DND-41 (cell line): ENCODE data around the gene HOXA9.

Experiments used
- ATAC-seq: fragments of 200-7000 bp; cut with Tn5 transposase; 3 replicates; pipeline ENCODE4 v1.9.1; 2021; ENCODE audit warnings: low read depth; ENCODE audit not compliant: insufficient read depth
- DNase-seq: peaks from one replicate; pipeline ENCODE4 v3.0.0-alpha.2; 2020
- H2AFZ ChIP-seq: 2 replicates; pipeline ENCODE4 v1.6.0; 2012; ENCODE audit warnings: low read depth, low read length
- H3K27ac ChIP-seq: 2 replicates; pipeline ENCODE4 v1.5.1; 2012; ENCODE audit warnings: low read length, inconsistent platforms
- H3K27me3 ChIP-seq: fragments of 200-600 bp; sonication (generic); 2 replicates; pipeline ENCODE4 v1.6.0; 2012; ENCODE audit warnings: low read length, mild to moderate bottlenecking, inconsistent platforms; ENCODE audit not compliant: insufficient read depth, poor library complexity
- H3K36me3 ChIP-seq: 2 replicates; pipeline ENCODE4 v1.5.1; 2012; ENCODE audit warnings: low read length, inconsistent platforms; ENCODE audit not compliant: insufficient read depth
- H3K4me1 ChIP-seq: 2 replicates; pipeline ENCODE4 v1.5.1; 2012; ENCODE audit warnings: mild to moderate bottlenecking, low read length; ENCODE audit not compliant: insufficient read depth
- H3K4me2 ChIP-seq: 2 replicates; pipeline ENCODE4 v1.6.0; 2012; ENCODE audit warnings: mild to moderate bottlenecking, moderate library complexity, low read length, inconsistent platforms; ENCODE audit not compliant: insufficient read depth
- H3K4me3 ChIP-seq, 2 experiments: fragments of 200-600 bp in 1 of 2; shearing (Covaris generic) in 1 of 2; 2 replicates each; pipeline ENCODE4 v1.5.1; 2012 to 2016; ENCODE audit warnings: inconsistent platforms in 2 of 2, low read length in 2 of 2, mild to moderate bottlenecking in 2 of 2, low read depth in 1 of 2, moderate library complexity in 1 of 2
- H3K79me2 ChIP-seq: 2 replicates; pipeline ENCODE4 v1.6.0; 2012; ENCODE audit warnings: low read length, inconsistent platforms; ENCODE audit not compliant: insufficient read depth
- H3K9ac ChIP-seq: 2 replicates; pipeline ENCODE4 v1.6.0; 2012; ENCODE audit warnings: low read depth, mild to moderate bottlenecking, inconsistent platforms, low read length, moderate library complexity
- H3K9me3 ChIP-seq: 2 replicates; pipeline ENCODE4 v1.5.1; 2012; ENCODE audit warnings: low read length, moderate library complexity, mild to moderate bottlenecking, inconsistent platforms; ENCODE audit not compliant: insufficient read depth, severe bottlenecking
- H4K20me1 ChIP-seq: 2 replicates; pipeline ENCODE4 v1.6.0; 2012; ENCODE audit warnings: low read length; ENCODE audit not compliant: insufficient read depth
- EZH2 ChIP-seq: IDR thresholded peaks from 3 replicates; pipeline ENCODE4 v1.6.1; 2012; ENCODE audit warnings: borderline replicate concordance, low read depth, mild to moderate bottlenecking, moderate library complexity, low read length, inconsistent platforms; ENCODE audit not compliant: severe bottlenecking
- TF ChIP-seq, protein P1 (sequence below): IDR thresholded peaks from 2 replicates; pipeline ENCODE4 v1.5.1; 2012; ENCODE audit warnings: borderline replicate concordance, low read length, moderate library complexity, mild to moderate bottlenecking; ENCODE audit not compliant: poor library complexity, severe bottlenecking; ENCODE audit errors: extremely low read depth

Gene HOXA9

DNA sequence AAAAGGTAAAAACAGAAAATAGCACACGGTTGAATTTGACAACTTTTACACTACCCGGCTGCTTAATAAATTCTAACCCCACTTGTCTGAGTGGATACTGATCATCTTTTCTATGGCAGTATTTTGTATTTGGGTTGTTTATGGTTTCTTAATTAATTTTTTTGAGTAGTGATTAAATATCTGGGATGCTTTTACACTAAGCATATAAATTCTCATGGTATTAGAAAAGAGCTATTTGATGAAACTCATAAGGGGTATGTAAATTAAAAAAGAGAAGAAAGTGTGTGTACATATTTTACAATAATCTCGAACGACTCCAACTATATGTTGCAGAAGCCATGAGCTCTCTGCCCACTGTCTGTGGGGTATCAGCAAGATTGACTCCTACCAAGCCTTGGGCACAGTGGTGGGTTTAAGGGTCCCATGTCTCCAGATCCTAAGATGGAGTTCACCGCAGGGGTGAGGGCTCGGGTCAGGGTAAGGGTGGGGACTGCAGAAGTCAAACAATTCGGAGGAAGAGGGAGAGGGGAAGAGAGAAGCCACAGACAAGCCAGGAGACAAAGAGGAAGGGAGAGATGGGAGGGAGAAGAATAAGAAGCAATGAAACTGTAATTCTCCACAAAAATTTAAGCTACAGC lies 42.1 kb upstream of the HOXA9 start:
- Histone ChIP-seq H3K79me2 (no peaks in the 10 kb centered on the region), H3K36me3 (no peaks in the 10 kb centered on the region), H3K4me2 (no peak overlapping the region), H3K9me3 (no peaks in the 10 kb centered on the region), H3K27me3 (peaks cover 14% of the 10 kb centered on the region), H3K27ac (no peak overlapping the region), H3K4me1 (no peaks in the 10 kb centered on the region), H4K20me1 (no peaks in the 10 kb centered on the region), H3K4me3 (no peak overlapping the region), H2AFZ (no peak overlapping the region), H3K9ac (no peak overlapping the region)
- TF ChIP-seq EZH2: no peak
- TF ChIP-seq, protein P1, sequence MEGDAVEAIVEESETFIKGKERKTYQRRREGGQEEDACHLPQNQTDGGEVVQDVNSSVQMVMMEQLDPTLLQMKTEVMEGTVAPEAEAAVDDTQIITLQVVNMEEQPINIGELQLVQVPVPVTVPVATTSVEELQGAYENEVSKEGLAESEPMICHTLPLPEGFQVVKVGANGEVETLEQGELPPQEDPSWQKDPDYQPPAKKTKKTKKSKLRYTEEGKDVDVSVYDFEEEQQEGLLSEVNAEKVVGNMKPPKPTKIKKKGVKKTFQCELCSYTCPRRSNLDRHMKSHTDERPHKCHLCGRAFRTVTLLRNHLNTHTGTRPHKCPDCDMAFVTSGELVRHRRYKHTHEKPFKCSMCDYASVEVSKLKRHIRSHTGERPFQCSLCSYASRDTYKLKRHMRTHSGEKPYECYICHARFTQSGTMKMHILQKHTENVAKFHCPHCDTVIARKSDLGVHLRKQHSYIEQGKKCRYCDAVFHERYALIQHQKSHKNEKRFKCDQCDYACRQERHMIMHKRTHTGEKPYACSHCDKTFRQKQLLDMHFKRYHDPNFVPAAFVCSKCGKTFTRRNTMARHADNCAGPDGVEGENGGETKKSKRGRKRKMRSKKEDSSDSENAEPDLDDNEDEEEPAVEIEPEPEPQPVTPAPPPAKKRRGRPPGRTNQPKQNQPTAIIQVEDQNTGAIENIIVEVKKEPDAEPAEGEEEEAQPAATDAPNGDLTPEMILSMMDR: no peak
- ATAC-seq (no peak), DNase-seq (no peak)

DNA sequence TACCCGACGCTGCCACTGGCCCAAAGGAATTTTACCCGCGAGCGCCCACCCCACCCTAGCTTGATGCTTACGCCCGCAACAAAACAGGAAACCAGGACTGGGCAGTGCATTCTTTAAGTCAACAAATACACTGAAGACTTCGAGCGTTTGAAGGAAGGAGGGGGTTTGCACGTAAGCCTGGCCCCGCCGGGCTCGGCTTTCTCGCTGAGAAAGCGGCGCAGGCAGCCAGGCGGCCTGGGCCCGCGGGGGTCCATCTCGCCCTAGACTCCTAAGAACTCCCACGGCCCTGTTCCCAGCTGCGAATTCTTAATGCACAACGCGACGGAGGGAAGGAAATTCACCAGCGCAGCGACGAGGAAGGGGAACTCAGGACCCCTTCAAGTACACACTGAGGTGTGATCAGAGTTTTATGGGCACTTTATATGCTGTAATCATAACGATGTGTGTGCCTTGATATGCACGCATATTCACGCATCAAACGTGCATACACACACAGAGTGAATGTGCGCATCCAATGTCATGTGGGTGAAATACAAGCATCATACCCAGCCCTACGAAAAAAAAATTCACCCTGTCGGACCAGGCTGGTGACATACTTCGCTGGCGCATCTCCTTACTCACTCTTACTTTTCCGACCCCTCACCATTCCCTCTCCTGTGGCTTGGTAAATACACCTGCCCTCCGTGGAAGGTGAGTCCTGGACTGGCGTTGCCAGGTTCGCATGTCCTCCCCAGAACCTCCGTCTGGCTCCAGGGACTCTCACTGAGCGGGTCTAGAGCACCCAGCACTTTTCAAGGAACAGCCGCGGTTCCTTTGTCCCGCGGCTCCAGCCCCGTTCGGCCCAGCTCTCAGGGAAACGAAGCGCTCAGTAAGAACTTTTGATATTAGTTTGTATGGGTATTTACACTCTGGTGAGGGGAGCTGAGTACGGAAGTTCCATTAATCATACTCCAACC lies 40.3 kb upstream of the HOXA9 start:
- Histone ChIP-seq H3K9ac (no peak overlapping the region), H3K9me3 (no peaks in the 10 kb centered on the region), H3K27ac (no peak overlapping the region), H3K79me2 (no peaks in the 10 kb centered on the region), H3K27me3 (peaks cover 14% of the 10 kb centered on the region), H2AFZ (no peak overlapping the region), H4K20me1 (no peaks in the 10 kb centered on the region), H3K36me3 (no peaks in the 10 kb centered on the region), H3K4me3 (no peak overlapping the region), H3K4me2 (no peak overlapping the region), H3K4me1 (peaks cover 4% of the 10 kb centered on the region)
- TF ChIP-seq, protein P1: no peak
- no peak for TF ChIP-seq EZH2
- ATAC-seq (no peak), DNase-seq (no peak)

DNA sequence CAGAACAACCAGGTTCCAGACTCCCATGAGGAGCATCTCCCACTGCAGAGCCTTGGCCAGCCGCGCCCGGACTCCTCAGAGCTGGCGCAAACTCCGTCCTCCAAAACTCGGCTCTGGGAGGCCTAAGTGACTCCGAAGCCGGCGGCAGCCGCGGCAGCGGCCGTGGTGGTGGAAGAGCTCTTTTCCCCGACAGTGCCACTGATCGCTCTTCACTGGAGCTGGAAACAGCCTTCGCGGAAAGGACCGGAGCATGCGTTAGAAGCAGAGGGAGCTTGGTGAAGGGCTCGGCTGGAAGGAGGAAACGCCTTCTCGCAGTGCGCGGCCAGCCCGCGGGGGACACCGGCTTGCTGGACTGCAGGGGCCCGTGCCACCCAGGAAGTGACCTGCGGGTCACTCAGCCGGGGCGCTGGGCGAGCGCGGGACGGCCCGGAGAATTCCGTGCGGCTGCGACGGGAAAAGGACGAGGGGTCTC lies 39.5 kb upstream of the HOXA9 start:
- no peak for ATAC-seq
- Histone ChIP-seq H4K20me1 (no peaks in the 10 kb centered on the region), H3K36me3 (no peaks in the 10 kb centered on the region), H3K27ac (no peak overlapping the region), H3K4me1 (peaks cover 10% of the 10 kb centered on the region), H2AFZ (no peak overlapping the region), H3K27me3 (peaks cover 19% of the 10 kb centered on the region), H3K79me2 (no peaks in the 10 kb centered on the region), H3K4me3 (no peak overlapping the region), H3K9ac (no peak overlapping the region), H3K4me2 (no peak overlapping the region), H3K9me3 (no peaks in the 10 kb centered on the region)
- no peak for DNase-seq
- no peak for TF ChIP-seq EZH2
- TF ChIP-seq, protein P1: no peak
